ENCODE results near the gene SNUPN.

DNA sequence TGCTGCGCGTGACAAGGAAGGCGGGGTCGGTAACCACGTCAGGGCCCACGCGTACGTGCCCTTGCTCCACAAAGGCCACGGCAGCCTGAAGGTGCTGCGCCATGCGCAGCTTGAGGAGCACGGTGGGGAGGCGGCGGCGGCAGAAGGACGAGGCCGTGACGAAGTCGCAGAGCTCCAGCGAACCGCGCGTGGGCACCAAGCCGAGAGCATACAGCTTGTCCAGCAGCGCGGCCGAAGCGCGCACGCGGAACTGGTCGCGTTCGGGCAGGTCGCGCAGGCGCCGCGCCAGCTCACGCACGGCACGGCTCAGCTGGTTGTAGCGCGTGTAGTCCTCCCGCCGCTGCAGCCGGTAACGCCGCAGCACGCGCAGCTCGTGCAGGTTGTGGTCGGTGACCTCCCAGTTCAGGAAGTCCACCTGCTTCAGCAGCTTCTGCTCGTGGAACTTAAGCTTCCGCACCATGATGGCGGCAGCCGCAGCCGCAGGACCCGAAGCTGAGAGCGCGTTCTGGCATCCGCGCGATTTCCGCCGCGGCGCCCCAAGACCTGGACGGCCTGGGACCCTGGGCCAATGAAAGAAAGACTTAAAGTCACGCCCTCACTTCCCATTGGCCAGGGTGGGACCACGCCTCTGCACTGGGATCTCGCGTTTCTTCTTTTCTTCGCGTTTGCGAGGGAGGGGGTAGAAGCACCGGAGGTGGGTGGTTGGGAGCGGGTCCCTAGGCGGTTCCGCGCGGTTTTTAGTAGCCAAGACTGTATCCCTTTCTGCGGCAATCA is 14.4 kb upstream of the SNUPN start, which contains the start of gene IMP3:
- TF ChIP-seq, protein P1, sequence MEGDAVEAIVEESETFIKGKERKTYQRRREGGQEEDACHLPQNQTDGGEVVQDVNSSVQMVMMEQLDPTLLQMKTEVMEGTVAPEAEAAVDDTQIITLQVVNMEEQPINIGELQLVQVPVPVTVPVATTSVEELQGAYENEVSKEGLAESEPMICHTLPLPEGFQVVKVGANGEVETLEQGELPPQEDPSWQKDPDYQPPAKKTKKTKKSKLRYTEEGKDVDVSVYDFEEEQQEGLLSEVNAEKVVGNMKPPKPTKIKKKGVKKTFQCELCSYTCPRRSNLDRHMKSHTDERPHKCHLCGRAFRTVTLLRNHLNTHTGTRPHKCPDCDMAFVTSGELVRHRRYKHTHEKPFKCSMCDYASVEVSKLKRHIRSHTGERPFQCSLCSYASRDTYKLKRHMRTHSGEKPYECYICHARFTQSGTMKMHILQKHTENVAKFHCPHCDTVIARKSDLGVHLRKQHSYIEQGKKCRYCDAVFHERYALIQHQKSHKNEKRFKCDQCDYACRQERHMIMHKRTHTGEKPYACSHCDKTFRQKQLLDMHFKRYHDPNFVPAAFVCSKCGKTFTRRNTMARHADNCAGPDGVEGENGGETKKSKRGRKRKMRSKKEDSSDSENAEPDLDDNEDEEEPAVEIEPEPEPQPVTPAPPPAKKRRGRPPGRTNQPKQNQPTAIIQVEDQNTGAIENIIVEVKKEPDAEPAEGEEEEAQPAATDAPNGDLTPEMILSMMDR (conservative IDR thresholded peaks at IDR 0.05; ENCODE audit: low read depth, low read length), result no peak
- TF ChIP-seq EZH2 (IDR thresholded peaks at IDR 0.05; ENCODE audit: borderline replicate concordance, low read depth, low read length, poor library complexity, severe bottlenecking), result no peak

Measured in A673 (cell line).